ENCODE measurements around the gene CHTOP.

DNA sequence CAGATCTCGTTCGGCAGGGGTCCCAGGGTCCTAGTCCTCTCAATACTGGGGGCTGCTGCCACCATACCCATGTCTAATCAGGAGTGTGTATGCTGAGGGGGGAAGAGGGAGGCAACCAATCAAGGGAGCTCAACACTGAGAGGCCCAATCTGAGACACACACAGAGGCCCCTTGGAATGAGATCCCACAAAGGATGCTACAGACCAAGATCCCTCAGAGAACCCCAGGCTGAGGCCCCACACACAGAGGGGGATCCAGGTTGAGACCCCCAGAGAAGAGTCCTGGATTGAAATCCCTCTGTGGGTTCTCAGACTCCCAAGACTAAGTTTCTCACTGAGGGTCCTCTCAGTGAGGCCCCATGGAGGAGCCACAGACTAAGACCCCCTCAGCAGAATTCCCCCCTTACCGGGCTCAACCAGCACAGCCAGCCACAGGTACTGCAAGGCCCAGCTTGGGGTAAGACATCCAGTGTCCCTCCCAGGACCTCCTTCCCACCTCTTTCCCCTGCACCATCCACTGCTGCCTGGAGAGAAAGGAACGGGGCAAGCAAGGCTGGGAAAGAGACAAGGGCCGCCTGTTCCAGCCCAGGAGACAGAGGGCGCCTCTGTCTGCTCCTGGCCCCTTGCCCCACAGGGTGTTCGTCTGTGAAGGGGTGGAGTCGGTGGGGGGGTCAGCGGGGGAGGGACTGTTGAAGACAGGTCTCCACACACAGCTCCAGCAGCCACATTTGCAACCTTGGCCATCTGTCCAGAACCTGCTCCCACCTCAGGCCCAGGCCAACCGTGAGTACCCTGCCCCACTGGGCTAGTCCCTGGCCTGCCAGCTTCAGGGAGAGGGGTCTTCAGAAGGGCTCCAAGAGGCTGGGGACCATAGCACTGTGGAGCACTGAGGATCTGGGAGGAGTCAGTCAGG, 5.9 kb upstream of the CHTOP start, which contains the start of gene S100A1:
- no peak for TF ChIP-seq POLR2AphosphoS5 (IDR thresholded peaks at IDR 0.05; ENCODE audit: low read depth, low read length)
- TF ChIP-seq POLR2A (IDR thresholded peaks at IDR 0.05; ENCODE audit: low read depth, low read length): no peak
- no peak for TF ChIP-seq TAF1 (IDR thresholded peaks at IDR 0.05; ENCODE audit: low read depth, low read length)
- no peak for TF ChIP-seq POU2F2 (IDR thresholded peaks at IDR 0.05; ENCODE audit: low read depth, low read length)
- TF ChIP-seq PAX5 (IDR thresholded peaks at IDR 0.05; ENCODE audit: insufficient read depth, low read length, severe bottlenecking): no peak
- TF ChIP-seq SPI1 (IDR thresholded peaks at IDR 0.05; ENCODE audit: low read depth, low read length): no peak

Data from GM12891 (cell line).